22Rv1 (cell line): Measurements from ENCODE around the gene HMGCR.

Source experiments
- CTCF ChIP-seq: fragments of 450-650 bp; IDR thresholded peaks from 2 replicates; pipeline ENCODE4 v1.5.1; 2017; ENCODE audit warnings: mild to moderate bottlenecking
- ZFX ChIP-seq: fragments of 450-650 bp; IDR thresholded peaks from 2 replicates; pipeline ENCODE4 v1.6.1; 2017; ENCODE audit warnings: antibody characterized with exemption, borderline replicate concordance

DNA sequence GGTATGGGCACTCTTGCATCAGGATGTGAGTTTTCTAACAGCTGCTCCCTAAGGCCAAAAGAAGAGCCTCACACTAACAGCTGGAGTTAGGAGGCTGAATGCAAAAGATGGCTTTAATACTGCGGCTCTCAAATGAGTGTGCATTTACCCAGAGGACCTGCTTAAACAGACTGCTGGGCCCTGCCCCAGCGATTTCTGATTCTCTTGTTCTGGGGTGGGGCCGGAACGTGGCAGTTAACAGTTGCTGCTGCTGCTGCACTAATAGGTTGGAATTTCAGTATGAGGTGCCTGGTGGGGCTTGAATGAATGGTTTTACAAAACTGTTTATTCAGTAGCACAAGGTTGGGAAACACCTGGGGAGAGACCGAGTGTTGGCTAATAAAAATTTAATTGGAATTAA is 26.1 kb downstream of the HMGCR start:
- TF ChIP-seq CTCF (no peak), ZFX (no peak)
